ENCODE measurements around the gene KLHL35. TPM values are rescaled to one million over a fixed set of nuclear protein-coding genes. Genes with fewer than 3 reads are reported as not detected.
"Not testable (repeated sequence)": the region's sequence is repeated elsewhere in the genome, so short reads cannot be mapped to it uniquely, and the experiment has no call there.

Gene KLHL35
- total RNA-seq, 2 experiments from 2014 or later, result 0.44 to 0.55 TPM

DNA sequence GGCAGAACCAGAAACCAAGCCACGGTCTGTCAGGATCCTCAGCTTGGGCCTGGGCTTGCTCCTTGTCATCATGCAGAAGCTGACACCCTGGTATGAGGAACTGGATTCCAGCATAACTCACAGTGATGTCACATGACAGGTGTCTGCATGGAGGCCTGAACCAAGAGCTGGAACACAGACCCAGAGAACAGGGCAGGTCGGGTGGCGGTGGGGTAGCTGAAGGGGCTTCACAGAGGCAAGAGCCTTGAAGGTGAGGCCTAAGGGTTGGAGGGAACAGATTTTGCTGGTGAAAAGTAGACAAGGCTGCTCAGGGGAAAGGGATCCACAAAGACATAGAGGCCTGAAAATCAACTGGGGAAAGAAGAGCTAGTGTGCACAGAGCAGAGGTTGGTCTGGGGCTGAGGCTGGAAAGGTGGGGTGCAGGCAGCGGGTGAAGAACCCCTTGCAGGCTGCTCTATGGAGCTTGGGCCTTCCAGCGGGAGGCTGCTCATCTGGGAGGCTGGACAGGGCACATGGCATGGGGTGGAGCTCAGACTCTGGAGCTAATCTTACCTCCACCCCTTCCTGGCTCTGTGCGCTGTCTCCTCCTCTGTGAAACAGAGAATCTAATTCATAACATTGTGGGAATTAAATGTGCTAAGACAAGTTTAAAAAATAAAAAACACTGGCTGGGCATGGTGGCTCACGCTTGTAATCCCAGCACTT, 52.1 kb downstream of the KLHL35 start:
- POLR2A ChIA-PET, result no interaction called here
- CTCF ChIA-PET, result interaction anchor here (1.4 to 11.5 kb wide), 2 partner anchors 65 to 103 kb away, joined by 3 to 179 read pairs; no protein-coding TSS in a partner anchor

DNA sequence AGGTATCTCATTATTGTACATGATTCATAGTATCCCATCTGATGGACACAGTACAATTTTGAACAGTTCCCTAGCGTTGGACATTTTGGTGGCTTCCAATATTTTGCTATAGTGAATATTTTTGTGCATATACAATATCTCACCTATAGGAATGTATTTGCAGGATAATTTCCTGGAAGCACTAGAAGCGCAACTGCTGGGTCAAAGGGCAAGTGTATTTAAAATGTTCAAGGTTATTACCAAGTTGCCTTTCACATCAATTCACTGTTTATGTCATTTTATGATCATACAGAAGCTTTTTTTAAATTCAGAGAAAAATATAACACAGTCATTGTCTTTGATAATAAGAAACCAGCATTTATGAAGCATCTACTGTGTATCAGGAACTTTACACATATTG, 52.8 kb downstream of the KLHL35 start:
- ChIA-PET POLR2A (no interaction called here), CTCF (interaction anchor here (1.2 to 11.5 kb wide), 3 partner anchors 9 to 102 kb away, joined by 3 to 179 read pairs (median 3); no protein-coding TSS in a partner anchor)

DNA sequence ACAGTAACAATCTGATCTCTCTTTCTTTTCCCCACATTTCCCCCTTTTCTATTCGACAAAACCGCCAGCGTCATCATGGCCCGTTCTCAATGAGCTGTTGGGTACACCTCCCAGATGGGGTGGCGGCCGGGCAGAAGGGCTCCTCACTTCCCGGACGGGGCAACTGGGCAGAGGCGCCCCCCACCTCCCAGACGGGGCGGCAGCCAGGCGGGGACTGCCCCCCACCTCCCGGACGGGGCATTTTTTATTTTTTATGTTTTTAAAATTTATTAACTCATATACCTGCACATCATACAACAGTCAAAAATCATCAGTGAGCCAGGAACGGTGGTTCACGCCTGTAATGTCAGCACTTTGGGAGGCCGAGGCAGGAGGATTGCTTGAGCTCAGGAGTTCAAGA, 54.2 kb downstream of the KLHL35 start:
- CTCF ChIA-PET, result interaction anchor here (11.5 kb wide), 1 partner anchor 101 kb away, joined by 179 read pairs; no protein-coding TSS in a partner anchor
- POLR2A ChIA-PET, result not testable (repeated sequence)

DNA sequence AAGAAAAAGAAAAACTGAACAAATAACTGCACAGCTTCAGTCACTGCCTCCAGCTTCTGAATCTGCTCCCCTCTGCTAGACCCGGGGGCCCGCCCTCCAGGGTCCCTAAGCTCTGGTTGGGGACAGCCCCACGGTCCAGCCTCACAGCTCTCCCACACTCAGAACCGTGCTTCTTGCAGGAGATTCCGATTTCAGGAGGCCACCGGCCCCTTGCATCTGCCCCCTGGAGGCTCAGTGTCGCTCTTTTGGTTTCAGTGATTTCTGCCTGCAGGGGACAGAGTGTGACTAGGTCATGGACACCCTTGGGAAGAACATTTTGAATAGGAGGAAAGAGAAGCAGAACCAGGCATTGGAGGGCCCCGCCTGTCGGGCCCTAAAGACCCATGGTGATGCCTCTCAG, 56.8 kb downstream of the KLHL35 start:
- POLR2A ChIA-PET, result no interaction called here
- CTCF ChIA-PET, result interaction anchor here (1.5 kb wide), 1 partner anchor 96 kb away, joined by 3 read pairs; no protein-coding TSS in a partner anchor

DNA sequence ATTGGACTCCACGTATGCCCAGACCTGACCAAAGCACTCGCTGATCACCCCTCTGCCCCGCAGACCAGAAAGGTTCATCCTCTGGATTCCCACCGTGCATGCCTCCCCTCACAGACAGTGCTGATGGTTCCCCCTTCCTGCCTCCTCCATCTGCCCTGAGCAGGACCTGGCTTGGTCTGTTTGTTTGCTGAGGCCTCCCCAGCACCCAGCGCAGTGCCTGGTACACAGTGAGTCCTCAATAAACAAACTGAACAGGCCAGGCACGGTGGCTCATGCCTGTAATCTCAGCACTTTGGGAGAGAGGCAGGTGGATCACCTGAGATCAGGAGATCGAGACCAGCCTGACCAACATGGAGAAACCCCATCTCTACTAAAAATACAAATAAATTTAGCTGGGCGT, 57.4 kb downstream of the KLHL35 start:
- ChIA-PET CTCF (interaction anchor here (1.5 kb wide), 1 partner anchor 96 kb away, joined by 3 read pairs; no protein-coding TSS in a partner anchor), POLR2A (no interaction called here)

DNA sequence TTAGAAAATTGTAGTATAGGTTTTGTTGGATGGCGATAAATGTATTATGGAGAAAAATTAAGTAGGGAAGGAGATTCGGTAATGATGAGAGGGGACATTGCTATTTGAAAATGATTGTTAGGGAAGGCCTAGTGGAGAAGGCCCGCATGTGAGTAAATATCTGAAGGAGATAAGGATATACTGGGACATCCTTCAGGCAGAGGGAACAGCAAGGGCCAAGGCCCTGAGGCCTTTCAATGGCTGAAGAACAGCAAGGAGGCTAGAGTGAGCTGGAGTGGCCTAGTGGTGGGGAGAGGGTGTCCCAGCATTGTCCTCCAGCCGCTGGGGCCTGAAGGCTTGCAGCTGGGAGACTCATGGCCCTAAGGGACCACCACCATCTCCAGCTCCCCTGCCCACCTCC, 58.4 kb downstream of the KLHL35 start:
- CTCF ChIA-PET, result no interaction called here
- POLR2A ChIA-PET, result no interaction called here

DNA sequence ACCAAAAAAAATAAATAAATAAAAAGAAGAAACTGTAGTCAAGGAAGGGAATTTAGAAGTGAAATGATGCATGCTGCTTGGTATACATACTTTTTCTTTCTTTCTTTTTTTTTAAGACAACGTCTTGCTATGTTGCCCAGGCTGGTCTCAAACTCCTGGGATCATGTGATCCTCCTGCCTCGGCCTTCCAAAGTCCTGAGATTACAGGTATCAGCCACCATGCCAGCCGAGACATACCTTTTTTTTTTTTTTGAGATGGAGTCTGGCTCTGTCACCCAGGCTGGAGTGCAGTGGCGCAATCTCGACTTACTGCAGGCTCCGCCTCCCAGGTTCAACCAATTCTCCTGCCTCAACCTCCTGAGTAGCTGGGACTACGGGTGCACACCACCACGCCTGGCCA, 59.8 kb downstream of the KLHL35 start:
- POLR2A ChIA-PET, result no interaction called here
- CTCF ChIA-PET, result interaction anchor here (1.9 kb wide), 1 partner anchor 15 kb away, joined by 6 read pairs; no protein-coding TSS in a partner anchor

Other genes starting within 250 kb of the KLHL35 start
- under 1 TPM; 0.13 to 0.19 TPM for gene TPBGL, start 192.4 kb downstream of the KLHL35 start, total RNA-seq
- gene ARRB1, start 81.5 kb downstream of the KLHL35 start, total RNA-seq, result 10 to 100 TPM; 10.3 to 13.0 TPM
- 1,000 to 10,000 TPM; 4,009 to 4,247 TPM for gene RPS3, start 33.7 kb downstream of the KLHL35 start, total RNA-seq
- 1 to 10 TPM; 7.2 to 7.3 TPM for gene GDPD5, start 92.7 kb upstream of the KLHL35 start, total RNA-seq
- 10 to 100 TPM; 19.3 to 20.6 TPM for gene SERPINH1, start 129.1 kb upstream of the KLHL35 start, total RNA-seq
- gene MAP6, start 235.8 kb upstream of the KLHL35 start, total RNA-seq, result under 1 TPM; 0.11 to 0.13 TPM

All from activated CD8-positive, alpha-beta memory T cell treated with anti-CD3 and anti-CD28 coated beads for 36 hours (primary cell).